ENCODE results near the gene LASP1. TPM values are rescaled to one million over a fixed set of nuclear protein-coding genes. Genes with fewer than 3 reads are reported as not detected.
"Not testable (repeated sequence)": the region's sequence is repeated elsewhere in the genome, so short reads cannot be mapped to it uniquely, and the experiment has no call there.

Gene LASP1
- total RNA-seq, 1 donor from 2014 or later, result 146 TPM

- Mint-ChIP-seq H3K27ac (ENCODE audit: unreplicated experiment) (no peak within 1 kb of the TSS), H3K4me1 (ENCODE audit: unreplicated experiment) (peaks cover 18% of the 10 kb centered on the region), H3K9me3 (ENCODE audit: unreplicated experiment) (no peaks in the 10 kb centered on the region), H3K4me3 (ENCODE audit: unreplicated experiment) (no peak within 1 kb of the TSS), H3K27me3 (ENCODE audit: unreplicated experiment) (peaks cover 2% of the 10 kb centered on the region), H3K36me3 (ENCODE audit: low read depth, unreplicated experiment) (peaks cover 12% of the 10 kb centered on the region)
- no peak for TF ChIP-seq CTCF (IDR thresholded peaks at IDR 0.05; ENCODE audit: unreplicated experiment)
- no peak for DNase-seq (ENCODE audit: low spot score)
Observed at GRCh38 chr17:38925263-38925995, 55.6 kb downstream of the LASP1 start, which contains the start of gene LASP1NB. LASP1NB (plus strand) TSS chr17:38925614.

- no peak overlapping the region for H3K4me3 Mint-ChIP-seq (ENCODE audit: unreplicated experiment)
- peaks cover 16% of the 10 kb centered on the region for H3K4me1 Mint-ChIP-seq (ENCODE audit: unreplicated experiment)
- TF ChIP-seq CTCF (IDR thresholded peaks at IDR 0.05; ENCODE audit: unreplicated experiment), result no peak
- no peaks in the 10 kb centered on the region for H3K27me3 Mint-ChIP-seq (ENCODE audit: unreplicated experiment)
- peaks cover 7% of the 10 kb centered on the region for H3K36me3 Mint-ChIP-seq (ENCODE audit: low read depth, unreplicated experiment)
- H3K9me3 Mint-ChIP-seq (ENCODE audit: unreplicated experiment), result no peaks in the 10 kb centered on the region
- H3K27ac Mint-ChIP-seq (ENCODE audit: unreplicated experiment), result no peak overlapping the region
- DNase-seq (ENCODE audit: low spot score), result no peak
Observed at GRCh38 chr17:38926293-38927070, 56.6 kb downstream of the LASP1 start.

GRCh38 chr17:38930782-38931181 lies 60.9 kb downstream of the LASP1 start:
- not testable (repeated sequence) for H3K27ac Mint-ChIP-seq (ENCODE audit: unreplicated experiment); DNase-seq (ENCODE audit: low spot score); H3K4me1 Mint-ChIP-seq (ENCODE audit: unreplicated experiment); H3K9me3 Mint-ChIP-seq (ENCODE audit: unreplicated experiment); H3K27me3 Mint-ChIP-seq (ENCODE audit: unreplicated experiment); H3K4me3 Mint-ChIP-seq (ENCODE audit: unreplicated experiment); H3K36me3 Mint-ChIP-seq (ENCODE audit: low read depth, unreplicated experiment)

- not testable (repeated sequence) for H3K4me1 Mint-ChIP-seq (ENCODE audit: unreplicated experiment); H3K27me3 Mint-ChIP-seq (ENCODE audit: unreplicated experiment); H3K9me3 Mint-ChIP-seq (ENCODE audit: unreplicated experiment); H3K36me3 Mint-ChIP-seq (ENCODE audit: low read depth, unreplicated experiment); DNase-seq (ENCODE audit: low spot score); H3K4me3 Mint-ChIP-seq (ENCODE audit: unreplicated experiment); H3K27ac Mint-ChIP-seq (ENCODE audit: unreplicated experiment)
Observed at GRCh38 chr17:38933962-38934361, 64.1 kb downstream of the LASP1 start.

GRCh38 chr17:38939987-38940386 lies 70.1 kb downstream of the LASP1 start:
- Mint-ChIP-seq H3K4me1 (ENCODE audit: unreplicated experiment) (no peaks in the 10 kb centered on the region), H3K4me3 (ENCODE audit: unreplicated experiment) (no peak overlapping the region), H3K27ac (ENCODE audit: unreplicated experiment) (no peak overlapping the region), H3K36me3 (ENCODE audit: low read depth, unreplicated experiment) (no peaks in the 10 kb centered on the region), H3K9me3 (ENCODE audit: unreplicated experiment) (no peaks in the 10 kb centered on the region), H3K27me3 (ENCODE audit: unreplicated experiment) (peaks cover 1% of the 10 kb centered on the region)
- DNase-seq (ENCODE audit: low spot score), result no peak
- no peak for TF ChIP-seq CTCF (IDR thresholded peaks at IDR 0.05; ENCODE audit: unreplicated experiment)

GRCh38 chr17:38940404-38940803 lies 70.5 kb downstream of the LASP1 start:
- H3K4me1 Mint-ChIP-seq (ENCODE audit: unreplicated experiment), result no peaks in the 10 kb centered on the region
- H3K27ac Mint-ChIP-seq (ENCODE audit: unreplicated experiment), result no peak overlapping the region

More at GRCh38 chr17:38940404-38940803, 70.5 kb downstream of the LASP1 start:
- Mint-ChIP-seq H3K27me3 (ENCODE audit: unreplicated experiment) (peaks cover 1% of the 10 kb centered on the region), H3K4me3 (ENCODE audit: unreplicated experiment) (no peak overlapping the region), H3K9me3 (ENCODE audit: unreplicated experiment) (no peaks in the 10 kb centered on the region), H3K36me3 (ENCODE audit: low read depth, unreplicated experiment) (no peaks in the 10 kb centered on the region)
- TF ChIP-seq CTCF (IDR thresholded peaks at IDR 0.05; ENCODE audit: unreplicated experiment), result no peak
- no peak for DNase-seq (ENCODE audit: low spot score)

Measured in endothelial cell (in vitro differentiated cells).